ENCODE results near the gene LRRC46.

DNA sequence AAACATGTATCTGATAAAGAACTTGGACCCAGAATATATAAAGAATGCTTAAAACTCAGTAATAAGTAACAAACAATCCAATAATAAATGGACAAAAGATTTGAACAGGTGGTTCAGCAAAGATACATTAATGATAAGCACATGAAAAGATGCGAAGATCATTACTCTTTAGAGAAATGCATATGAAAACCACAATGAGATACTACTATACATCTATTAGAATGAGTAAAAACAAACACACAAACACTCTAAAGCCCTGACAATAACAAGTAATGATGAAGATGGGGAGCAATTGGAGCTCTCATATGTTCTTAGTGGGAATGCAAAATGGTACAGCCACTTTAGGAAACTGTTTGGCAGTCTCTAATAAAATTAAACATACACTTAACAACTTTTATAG is 39.0 kb upstream of the LRRC46 start:
- TF ChIP-seq FOXM1 (IDR thresholded peaks at IDR 0.05; ENCODE audit: borderline replicate concordance), result no peak
- TF ChIP-seq SUZ12 (IDR thresholded peaks at IDR 0.05), result no peak
- TF ChIP-seq NFRKB (IDR thresholded peaks at IDR 0.05), result no peak
- TF ChIP-seq ELF4 (IDR thresholded peaks at IDR 0.05), result no peak
- no peak for TF ChIP-seq BHLHE40 (IDR thresholded peaks at IDR 0.05; ENCODE audit: borderline replicate concordance)
- no peak for TF ChIP-seq ZNF384 (IDR thresholded peaks at IDR 0.05)
- no peak for TF ChIP-seq SP1 (IDR thresholded peaks at IDR 0.05)
- no peak for TF ChIP-seq FOXA1 (IDR thresholded peaks at IDR 0.05)
- no peak for TF ChIP-seq FOXK2 (IDR thresholded peaks at IDR 0.05)
- no peak for TF ChIP-seq L3MBTL2 (conservative IDR thresholded peaks at IDR 0.05)
- TF ChIP-seq ARNT (IDR thresholded peaks at IDR 0.05), result no peak

All from HEK293T (cell line).